Measurements from ENCODE around the gene NELL1.

- TF ChIP-seq CTCF (conservative IDR thresholded peaks at IDR 0.05 in 1 of 2, IDR thresholded peaks at IDR 0.05 in 1 of 2; ENCODE audit: low read depth in 1 of 2, low read length in 2 of 2) (no peak), EZH2 (IDR thresholded peaks at IDR 0.05; ENCODE audit: low read length, missing control alignments) (no peak)
Observed at GRCh38 chr11:20640401-20640800, 29.0 kb upstream of the NELL1 start.
